Measurements from ENCODE around the gene NDUFA11. TPM values are rescaled to one million over a fixed set of nuclear protein-coding genes. Genes with fewer than 3 reads are reported as not detected.

The NDUFA11 gene
- total RNA-seq, 2 experiments from 2014 or later = 94.3 to 96.7 TPM

- no peak for DNase-seq
- no peaks in the 10 kb centered on the region for H3K9me3 Mint-ChIP-seq
- no peak overlapping the region for H3K4me3 ChIP-seq (ENCODE audit: low read length)
- no peaks in the 10 kb centered on the region for H3K36me3 ChIP-seq (ENCODE audit: insufficient read depth, low read length)
- H3K4me1 ChIP-seq (ENCODE audit: insufficient read depth, low read length) = no peaks in the 10 kb centered on the region
- ChIA-PET POLR2A (no interaction called here), CTCF (no interaction called here)
- TF ChIP-seq CTCF (IDR thresholded peaks at IDR 0.05) = no peak
- no peak for ATAC-seq (ENCODE audit: poor library complexity)
- H3K27ac Mint-ChIP-seq = no peak overlapping the region
- H3K27ac ChIP-seq (ENCODE audit: low read depth in 1 of 2, low read length in 2 of 2) = no peak overlapping the region
- no peak overlapping the region for H3K4me3 Mint-ChIP-seq
- H3K9me3 ChIP-seq (ENCODE audit: control insufficient read depth in 1 of 2, insufficient read depth in 1 of 2, low read length in 2 of 2) = no peaks in the 10 kb centered on the region
- peaks cover 5% of the 10 kb centered on the region for H3K27me3 Mint-ChIP-seq
- H3K36me3 Mint-ChIP-seq (ENCODE audit: low read depth) = no peaks in the 10 kb centered on the region
- intact Hi-C loops (cut with DNase I, micrococcal nuclease) = no loop called here
- no peaks in the 10 kb centered on the region for H3K4me1 Mint-ChIP-seq (ENCODE audit: low read depth)
- no peaks in the 10 kb centered on the region for H3K27me3 ChIP-seq (ENCODE audit: control insufficient read depth in 1 of 2, insufficient read depth in 2 of 2, low read length in 2 of 2)
Measured at GRCh38 chr19:5870986-5871394, 32.6 kb downstream of the NDUFA11 start.

DNA sequence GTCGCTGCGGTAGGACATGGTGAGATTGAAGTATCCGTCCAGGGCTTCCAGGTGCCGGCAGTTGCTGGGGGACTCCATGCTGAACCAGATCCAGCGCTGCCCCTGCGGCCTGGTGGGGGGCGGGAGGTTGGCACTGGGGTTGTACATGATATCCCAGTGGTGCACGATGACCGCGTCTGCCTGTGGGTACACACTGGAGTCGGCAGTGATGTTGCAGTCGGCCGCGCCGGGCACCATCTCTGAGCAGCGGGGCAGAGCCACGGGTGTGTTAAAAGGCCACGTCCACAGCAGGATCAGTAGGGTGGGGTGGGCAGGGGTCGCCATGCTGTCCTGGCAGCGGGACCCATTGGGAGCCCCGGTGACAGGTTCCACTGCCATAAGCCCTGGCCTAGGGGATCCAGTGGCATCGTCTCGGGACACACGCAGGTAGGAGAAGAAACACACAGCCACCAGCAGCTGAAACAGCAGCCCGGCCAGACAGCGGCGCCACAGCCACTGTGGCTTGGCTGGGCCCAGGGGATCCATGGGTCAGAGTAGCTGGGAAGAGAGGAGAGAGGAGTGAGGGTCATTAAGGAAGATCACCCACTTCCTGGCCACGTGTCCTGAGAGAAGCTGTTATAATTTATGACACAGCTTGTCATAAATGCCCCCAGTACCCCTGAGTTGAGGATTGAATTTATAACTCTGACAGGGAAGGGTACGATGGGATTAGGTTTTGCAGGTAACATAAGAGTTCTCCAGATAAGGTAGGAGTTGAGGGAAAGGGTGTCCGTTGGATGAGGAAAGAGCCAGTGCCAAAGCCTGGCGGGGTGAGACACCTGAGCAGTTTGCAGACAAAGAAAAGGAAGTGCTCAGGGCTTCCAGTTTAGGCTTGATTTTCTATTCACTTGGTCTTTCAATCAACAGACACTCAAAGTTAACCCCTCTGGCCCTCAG lies 36.1 kb downstream of the NDUFA11 start:
- POLR2A ChIA-PET = no interaction called here
- Histone ChIP-seq H3K4me3 (ENCODE audit: low read length) (no peak overlapping the region), H3K27me3 (ENCODE audit: control insufficient read depth in 1 of 2, insufficient read depth in 2 of 2, low read length in 2 of 2) (no peaks in the 10 kb centered on the region), H3K27ac (ENCODE audit: low read depth in 1 of 2, low read length in 2 of 2) (no peak overlapping the region), H3K9me3 (ENCODE audit: control insufficient read depth in 1 of 2, insufficient read depth in 1 of 2, low read length in 2 of 2) (no peaks in the 10 kb centered on the region), H3K4me1 (ENCODE audit: insufficient read depth, low read length) (no peaks in the 10 kb centered on the region), H3K36me3 (ENCODE audit: insufficient read depth, low read length) (no peaks in the 10 kb centered on the region)
- Mint-ChIP-seq H3K36me3 (ENCODE audit: low read depth) (no peaks in the 10 kb centered on the region), H3K4me3 (no peak overlapping the region), H3K27ac (no peak overlapping the region), H3K4me1 (ENCODE audit: low read depth) (no peaks in the 10 kb centered on the region), H3K9me3 (no peaks in the 10 kb centered on the region), H3K27me3 (peaks cover 5% of the 10 kb centered on the region)
- no peak for TF ChIP-seq CTCF (IDR thresholded peaks at IDR 0.05)
- intact Hi-C loops (cut with DNase I, micrococcal nuclease) = no loop called here
- no peak for ATAC-seq (ENCODE audit: poor library complexity)
- no peak for DNase-seq
- CTCF ChIA-PET = interaction anchor here (0.5 kb wide), 1 partner anchor 47 kb away, joined by 3 read pairs; no protein-coding TSS in a partner anchor

DNA sequence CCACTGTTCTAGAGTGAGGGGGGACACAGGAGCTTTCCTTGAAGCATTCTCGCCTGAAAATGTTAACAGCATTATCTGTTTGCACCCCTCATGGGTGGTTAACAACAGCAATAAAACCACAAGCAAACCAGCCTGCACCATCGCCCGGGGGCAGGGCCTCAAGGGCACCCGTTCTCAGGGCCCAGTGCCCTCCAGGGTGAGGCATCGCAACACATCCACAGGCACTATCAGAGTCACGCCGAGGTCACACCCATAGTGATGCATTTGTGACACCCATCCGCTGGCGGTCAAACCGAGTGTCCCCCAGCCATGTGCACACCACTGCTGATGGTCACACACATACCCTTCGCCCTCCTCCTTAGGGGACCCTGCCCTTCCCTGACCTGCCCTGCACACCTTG lies 37.8 kb downstream of the NDUFA11 start:
- no peak overlapping the region for H3K27ac ChIP-seq (ENCODE audit: low read depth in 1 of 2, low read length in 2 of 2)

More for the DNA sequence above, 37.8 kb downstream of the NDUFA11 start:
- H3K9me3 Mint-ChIP-seq = no peaks in the 10 kb centered on the region
- H3K4me3 Mint-ChIP-seq = no peak overlapping the region
- H3K27me3 Mint-ChIP-seq = peaks cover 12% of the 10 kb centered on the region
- no peak for TF ChIP-seq CTCF (IDR thresholded peaks at IDR 0.05)
- no peak overlapping the region for H3K27ac Mint-ChIP-seq
- Histone ChIP-seq H3K36me3 (ENCODE audit: insufficient read depth, low read length) (no peaks in the 10 kb centered on the region), H3K4me3 (ENCODE audit: low read length) (no peak overlapping the region), H3K9me3 (ENCODE audit: control insufficient read depth in 1 of 2, insufficient read depth in 1 of 2, low read length in 2 of 2) (no peaks in the 10 kb centered on the region), H3K27me3 (ENCODE audit: control insufficient read depth in 1 of 2, insufficient read depth in 2 of 2, low read length in 2 of 2) (no peaks in the 10 kb centered on the region), H3K4me1 (ENCODE audit: insufficient read depth, low read length) (no peaks in the 10 kb centered on the region)
- H3K36me3 Mint-ChIP-seq (ENCODE audit: low read depth) = no peaks in the 10 kb centered on the region
- CTCF ChIA-PET = no interaction called here
- intact Hi-C loops (cut with DNase I, micrococcal nuclease) = no loop called here
- ATAC-seq (ENCODE audit: poor library complexity) = no peak
- DNase-seq = peak in 1 of 14 experiments; percentile 8
- POLR2A ChIA-PET = no interaction called here
- no peaks in the 10 kb centered on the region for H3K4me1 Mint-ChIP-seq (ENCODE audit: low read depth)
